Stimulated activated CD8-positive, alpha-beta memory T cell treated with anti-CD3 and anti-CD28 coated beads, Interleukin-15, amount 100 ng/mL, for 48 hours (primary cell): ENCODE results near the gene TOX3.

Source experiments
- DNase-seq, 2 donors: peaks; one replicate each; pipeline ENCODE4 v3.0.0-alpha.2; 2020; ENCODE audit warnings: low read depth in 2 of 2

The TOX3 gene

GRCh38 chr16:52451971-52452421 is 94.9 kb downstream of the TOX3 start:
- DNase-seq = no peak

DNA sequence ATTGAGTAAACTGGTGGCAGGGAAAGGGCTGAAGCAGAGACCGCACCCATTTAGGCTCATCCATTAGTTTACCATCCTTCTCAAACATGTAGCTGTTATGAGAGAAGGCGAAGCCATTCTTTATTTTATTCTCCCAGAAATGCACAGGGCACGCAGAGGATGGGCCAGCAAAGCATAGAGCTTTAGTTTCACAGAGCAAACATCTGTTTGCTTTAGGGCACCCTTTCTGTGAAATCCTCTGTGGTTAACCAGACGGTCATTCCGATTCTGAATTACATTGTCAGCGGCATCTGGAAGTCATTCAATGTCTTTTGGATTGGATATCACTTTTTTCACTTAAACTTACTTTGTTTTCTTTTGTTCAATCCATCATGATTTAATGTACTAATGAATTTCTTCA is 96.0 kb downstream of the TOX3 start:
- no peak for DNase-seq

GRCh38 chr16:52450241-52450640 is 96.7 kb downstream of the TOX3 start:
- DNase-seq = no peak

- DNase-seq = no peak
Measured at GRCh38 chr16:52446080-52446479, 100.9 kb downstream of the TOX3 start.

DNA sequence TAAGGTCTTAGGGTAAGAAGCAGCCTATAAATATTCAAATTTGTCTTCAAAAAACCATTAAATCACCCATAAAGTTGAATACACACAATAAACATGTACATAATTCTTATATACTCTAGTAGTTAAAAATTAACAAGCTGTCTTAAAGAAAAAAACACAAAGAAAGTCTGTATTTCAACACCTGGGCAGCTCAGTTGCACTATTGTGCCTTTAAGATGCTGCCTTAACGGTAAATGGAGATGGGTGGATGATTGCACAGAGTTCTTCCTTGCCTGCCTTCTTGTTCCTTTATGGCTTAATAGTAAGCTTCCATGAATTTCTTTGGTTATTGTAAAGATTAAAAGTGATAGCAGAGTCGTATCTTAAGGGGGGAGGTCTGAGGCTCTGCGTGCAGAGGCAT is 105.1 kb downstream of the TOX3 start:
- no peak for DNase-seq

DNA sequence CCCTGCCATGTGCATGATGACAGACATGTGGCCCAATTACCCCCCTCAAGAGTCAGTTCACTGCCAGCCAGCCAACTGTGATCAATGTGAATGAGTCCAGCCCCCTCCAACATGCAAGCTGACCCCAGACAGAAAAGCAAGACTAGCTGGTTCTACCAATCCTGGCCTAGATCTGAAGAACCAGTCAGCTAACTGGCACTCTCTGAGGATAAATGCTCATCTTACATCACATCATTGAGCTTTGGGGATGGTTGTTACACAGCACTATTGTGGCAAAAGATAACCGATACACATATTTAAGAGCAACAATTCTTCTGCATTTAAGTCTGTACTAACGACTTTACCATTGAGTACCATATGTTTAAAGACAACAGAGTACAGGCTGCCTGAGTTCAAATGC is 106.7 kb downstream of the TOX3 start:
- no peak for DNase-seq

DNA sequence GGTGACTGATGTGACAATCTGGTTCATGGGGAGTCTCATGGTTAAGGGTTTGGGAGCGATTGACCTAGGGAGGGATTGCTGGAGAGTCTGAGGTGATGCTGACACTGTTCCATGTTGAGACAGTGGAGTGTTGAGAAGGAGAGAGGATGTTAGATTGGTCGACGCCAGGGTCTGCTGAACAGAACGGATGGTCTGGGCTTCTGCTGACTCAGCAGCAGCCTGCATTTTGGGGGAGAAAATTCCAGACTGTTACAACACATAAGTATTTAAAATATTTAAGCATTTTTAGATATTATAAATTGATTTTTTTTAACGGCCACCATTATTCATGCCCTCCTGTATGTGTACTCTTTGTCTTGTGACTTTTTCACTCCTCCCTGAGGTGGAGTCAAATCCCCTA is 107.2 kb downstream of the TOX3 start:
- no peak for DNase-seq

- DNase-seq = no peak
Measured at GRCh38 chr16:52439171-52439701, 107.7 kb downstream of the TOX3 start.

DNA sequence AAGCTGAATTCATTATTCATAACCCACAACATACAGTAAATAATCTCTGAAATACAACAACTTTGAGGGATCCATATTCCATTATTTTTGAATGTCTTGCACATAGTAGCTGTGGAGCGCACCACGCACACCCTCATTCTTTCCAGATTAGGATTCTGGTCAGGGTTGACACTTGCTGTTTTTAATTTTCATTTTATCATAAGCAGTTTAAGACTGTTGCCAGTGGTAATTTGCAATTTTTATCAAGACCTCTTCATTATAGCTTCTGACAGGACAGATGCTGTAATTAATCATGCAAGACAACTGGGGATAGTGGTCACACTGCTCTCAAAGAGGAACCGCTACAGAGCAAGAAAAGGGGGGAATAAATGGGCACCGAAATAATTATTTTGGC is 109.7 kb downstream of the TOX3 start:
- no peak for DNase-seq

DNA sequence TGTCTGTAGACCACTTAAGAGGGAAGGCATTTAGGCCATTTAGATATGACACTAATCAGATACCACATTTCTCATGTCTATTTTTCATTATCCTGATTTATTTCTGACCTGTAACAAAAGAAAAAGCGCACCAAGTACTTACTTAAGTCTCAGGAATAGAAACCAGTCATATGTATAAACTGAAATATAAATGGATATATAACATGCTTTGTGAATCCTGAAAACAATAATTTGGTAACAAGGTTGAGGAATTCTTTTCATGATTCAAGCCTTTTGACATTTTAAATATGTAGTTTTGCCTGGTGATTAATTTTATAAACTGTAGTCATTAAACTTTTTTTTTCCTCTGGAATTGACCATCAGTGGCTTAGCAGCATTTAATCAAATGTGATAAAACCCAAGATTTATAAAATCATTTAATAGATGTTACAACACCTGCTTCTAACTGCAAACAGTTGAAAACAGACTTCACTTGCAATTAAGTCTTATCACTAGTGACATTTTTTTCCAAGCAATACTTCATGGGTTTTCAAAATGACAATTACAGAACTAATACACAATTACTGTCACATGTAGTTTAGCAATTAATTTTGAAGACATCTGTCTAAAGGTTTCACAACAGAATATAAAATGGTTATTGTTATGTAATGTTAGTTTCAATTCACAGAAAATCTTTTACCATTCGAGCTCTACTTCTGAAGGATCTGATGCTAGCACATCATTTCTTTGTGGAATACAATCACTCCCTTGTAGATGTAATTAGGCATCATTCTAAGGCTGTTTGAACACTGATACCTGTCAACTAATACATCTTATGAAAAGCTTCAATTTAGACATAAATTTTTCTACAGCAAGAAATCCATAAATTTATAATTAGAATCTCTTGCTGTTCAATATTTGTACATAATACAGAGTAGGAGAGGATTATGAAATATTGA is 110.3 kb downstream of the TOX3 start:
- no peak for DNase-seq

- no peak for DNase-seq
Measured at GRCh38 chr16:52434224-52434623, 112.7 kb downstream of the TOX3 start.

GRCh38 chr16:52433643-52434042 is 113.3 kb downstream of the TOX3 start:
- DNase-seq = no peak

GRCh38 chr16:52424591-52424990 is 122.4 kb downstream of the TOX3 start:
- DNase-seq = no peak

DNA sequence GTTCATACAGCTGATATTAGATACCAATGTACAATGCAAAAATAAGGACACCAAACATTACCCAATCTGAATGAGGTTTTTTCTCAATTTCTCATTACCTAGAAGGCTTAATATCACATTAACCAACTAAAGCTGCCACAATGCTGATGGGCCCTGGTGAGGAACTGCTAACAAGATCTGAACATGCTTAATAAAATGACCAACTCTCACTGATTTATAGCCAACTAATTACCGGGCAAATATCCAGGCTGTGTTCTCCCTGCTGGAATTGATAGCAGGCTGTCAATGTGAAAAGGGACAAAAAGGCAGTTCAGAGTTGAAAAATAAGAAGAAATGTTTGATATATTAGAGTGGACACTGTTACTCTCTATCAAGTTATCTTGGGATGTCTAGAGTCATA is 124.6 kb downstream of the TOX3 start:
- no peak for DNase-seq

DNA sequence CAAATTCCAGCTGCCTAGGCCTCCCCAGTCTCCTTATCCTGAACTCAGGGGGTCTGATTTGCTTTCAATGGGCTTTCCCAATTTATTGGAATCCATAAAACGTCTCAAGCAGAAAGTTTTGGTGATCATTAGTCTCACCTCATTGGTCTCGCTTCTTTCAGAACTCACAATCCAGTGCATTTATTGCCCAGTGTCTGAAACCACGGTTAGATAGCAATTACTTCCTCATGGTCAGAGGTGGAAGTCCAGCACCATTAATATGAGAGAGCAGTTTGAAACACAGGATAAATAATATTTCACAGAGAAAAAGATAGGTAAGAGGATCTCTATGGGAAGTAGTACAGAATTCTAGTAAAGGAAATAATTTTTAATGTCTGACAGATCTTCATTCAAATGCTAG is 128.7 kb downstream of the TOX3 start:
- DNase-seq = no peak

DNA sequence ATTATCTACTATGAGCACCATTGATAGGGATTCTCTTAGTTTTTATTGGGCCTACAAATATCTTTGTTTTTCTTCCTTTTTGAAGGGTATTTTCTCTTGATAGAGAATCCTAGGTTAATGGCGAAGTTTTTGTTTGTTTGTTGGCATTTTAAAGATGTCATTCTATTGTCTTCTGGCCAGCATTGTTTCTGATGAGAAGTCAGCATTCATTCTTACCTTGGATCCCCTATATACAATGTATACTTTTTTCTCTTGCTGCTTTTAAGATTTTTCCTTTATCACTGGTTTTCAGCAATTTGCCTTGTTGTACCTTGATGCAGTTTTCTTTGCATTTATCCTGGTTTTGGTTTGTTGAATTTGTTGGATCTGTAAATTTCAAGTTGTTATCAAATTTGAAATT is 130.1 kb downstream of the TOX3 start:
- DNase-seq = no peak

GRCh38 chr16:52411011-52411410 is 135.9 kb downstream of the TOX3 start:
- DNase-seq = no peak

- DNase-seq = no peak
Measured at GRCh38 chr16:52408191-52408845, 138.6 kb downstream of the TOX3 start.

DNA sequence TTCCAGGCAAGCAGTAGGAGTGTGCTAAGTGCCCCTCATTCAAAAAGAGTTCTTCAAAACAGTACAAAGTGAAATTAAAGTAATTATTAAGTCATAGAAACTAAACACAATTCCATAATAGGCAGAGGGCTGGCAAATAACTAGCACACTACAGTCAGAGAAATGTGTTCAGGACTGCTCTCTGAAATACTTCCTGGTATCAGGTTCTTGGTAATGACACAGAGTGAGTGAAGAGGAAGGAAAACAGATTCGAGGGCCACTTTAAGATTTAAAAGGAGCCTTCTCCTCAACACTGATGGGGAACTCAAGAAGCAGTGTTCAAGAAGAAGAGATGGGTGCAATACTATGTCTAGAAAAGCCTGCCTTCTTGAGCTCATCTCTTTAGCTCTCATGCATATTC is 139.2 kb downstream of the TOX3 start:
- DNase-seq = no peak

GRCh38 chr16:52405441-52405840 is 141.5 kb downstream of the TOX3 start:
- DNase-seq = no peak

- no peak for DNase-seq
Measured at GRCh38 chr16:52404546-52404945, 142.4 kb downstream of the TOX3 start.

- DNase-seq = no peak
Measured at GRCh38 chr16:52399116-52399515, 147.8 kb downstream of the TOX3 start.

- DNase-seq = no peak
Measured at GRCh38 chr16:52398491-52398960, 148.4 kb downstream of the TOX3 start.
